ENCODE results near the gene FBXL7. TPM values are rescaled to one million over a fixed set of nuclear protein-coding genes. Genes with fewer than 3 reads are reported as not detected.

FBXL7 gene
- total RNA-seq, 4 donors from 2014 or later, result 1.9 to 5.9 (median 3.0) TPM

DNA sequence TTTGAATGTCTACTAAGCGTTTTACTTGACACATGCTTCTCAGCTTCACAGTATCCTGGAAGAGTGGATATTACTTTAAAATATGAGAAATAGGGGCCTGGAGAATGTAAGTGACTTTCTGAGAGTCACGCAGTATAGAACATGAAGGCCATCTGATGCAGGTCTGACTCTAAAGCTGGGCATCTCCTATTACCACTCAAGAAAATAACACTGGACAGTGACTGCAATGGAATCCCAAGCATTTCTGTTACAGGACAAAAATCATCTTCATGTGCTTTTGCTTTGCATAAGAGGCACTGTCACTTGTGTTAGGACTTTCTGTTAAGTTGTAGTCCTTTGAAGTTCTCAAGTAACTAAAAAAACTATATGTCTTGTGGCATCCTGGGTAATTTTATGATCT, 335.5 kb downstream of the FBXL7 start:
- TF ChIP-seq POLR2A (IDR thresholded peaks at IDR 0.05) (no peak), EP300 (IDR thresholded peaks at IDR 0.05) (no peak), POLR2AphosphoS5 (IDR thresholded peaks at IDR 0.05) (no peak)
- TF ChIP-seq, protein P1, sequence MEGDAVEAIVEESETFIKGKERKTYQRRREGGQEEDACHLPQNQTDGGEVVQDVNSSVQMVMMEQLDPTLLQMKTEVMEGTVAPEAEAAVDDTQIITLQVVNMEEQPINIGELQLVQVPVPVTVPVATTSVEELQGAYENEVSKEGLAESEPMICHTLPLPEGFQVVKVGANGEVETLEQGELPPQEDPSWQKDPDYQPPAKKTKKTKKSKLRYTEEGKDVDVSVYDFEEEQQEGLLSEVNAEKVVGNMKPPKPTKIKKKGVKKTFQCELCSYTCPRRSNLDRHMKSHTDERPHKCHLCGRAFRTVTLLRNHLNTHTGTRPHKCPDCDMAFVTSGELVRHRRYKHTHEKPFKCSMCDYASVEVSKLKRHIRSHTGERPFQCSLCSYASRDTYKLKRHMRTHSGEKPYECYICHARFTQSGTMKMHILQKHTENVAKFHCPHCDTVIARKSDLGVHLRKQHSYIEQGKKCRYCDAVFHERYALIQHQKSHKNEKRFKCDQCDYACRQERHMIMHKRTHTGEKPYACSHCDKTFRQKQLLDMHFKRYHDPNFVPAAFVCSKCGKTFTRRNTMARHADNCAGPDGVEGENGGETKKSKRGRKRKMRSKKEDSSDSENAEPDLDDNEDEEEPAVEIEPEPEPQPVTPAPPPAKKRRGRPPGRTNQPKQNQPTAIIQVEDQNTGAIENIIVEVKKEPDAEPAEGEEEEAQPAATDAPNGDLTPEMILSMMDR (IDR thresholded peaks at IDR 0.05), result no peak
- Histone ChIP-seq H3K27ac (no peak overlapping the region), H3K4me1 (no peaks in the 10 kb centered on the region), H3K9me3 (no peaks in the 10 kb centered on the region), H3K36me3 (no peaks in the 10 kb centered on the region), H3K4me3 (no peak overlapping the region), H3K27me3 (no peaks in the 10 kb centered on the region)
- WGBS, result 85% methylated on average over 2 of the region's 2 CpGs
- no peak for DNase-seq (ENCODE audit: low spot score in 2 of 2)

DNA sequence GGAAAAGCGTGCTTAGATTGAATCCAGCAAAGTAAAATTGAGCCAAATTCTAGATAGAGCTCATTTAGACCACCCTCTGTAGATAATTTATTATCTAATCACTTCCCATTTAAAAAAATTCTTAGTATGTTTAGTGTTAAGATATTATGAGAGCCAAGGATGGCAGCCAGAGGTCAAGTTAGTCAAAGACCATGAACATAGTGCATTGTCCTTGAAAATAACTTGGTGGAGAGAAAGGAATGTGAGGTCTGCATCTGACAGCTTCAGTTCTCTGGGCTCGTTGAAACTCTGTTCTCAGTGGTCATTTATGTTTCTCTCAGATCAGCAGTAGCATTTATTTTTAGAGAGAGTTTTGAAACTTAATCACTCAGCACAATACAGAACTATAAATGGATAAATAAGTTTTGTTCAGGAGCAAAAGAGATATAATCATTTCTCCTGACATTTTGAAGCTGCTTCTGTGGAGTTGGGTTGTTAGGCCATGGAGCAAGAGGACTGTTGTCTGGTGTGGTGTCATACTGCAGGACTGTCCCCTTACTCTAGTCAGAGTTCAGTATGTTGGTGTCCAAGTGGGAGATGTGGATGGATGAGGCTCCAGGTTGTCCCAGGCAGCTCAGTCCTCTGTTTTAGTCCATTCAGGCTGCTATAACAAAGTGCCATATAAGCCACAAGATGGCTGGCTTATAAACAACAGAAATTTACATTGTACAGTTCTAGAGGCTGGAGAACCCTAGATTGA, 337.7 kb downstream of the FBXL7 start:
- Histone ChIP-seq H3K4me3 (no peak overlapping the region), H3K36me3 (no peaks in the 10 kb centered on the region), H3K4me1 (no peaks in the 10 kb centered on the region), H3K27ac (no peak overlapping the region), H3K9me3 (no peaks in the 10 kb centered on the region), H3K27me3 (no peaks in the 10 kb centered on the region)
- DNase-seq (ENCODE audit: low spot score in 2 of 2), result no peak
- no peak for TF ChIP-seq POLR2A (IDR thresholded peaks at IDR 0.05)
- no peak for TF ChIP-seq POLR2AphosphoS5 (IDR thresholded peaks at IDR 0.05)
- no peak for TF ChIP-seq EP300 (IDR thresholded peaks at IDR 0.05)
- TF ChIP-seq, protein P1 (IDR thresholded peaks at IDR 0.05), result no peak
- 56% methylated on average over 2 of the region's 2 CpGs for WGBS

DNA sequence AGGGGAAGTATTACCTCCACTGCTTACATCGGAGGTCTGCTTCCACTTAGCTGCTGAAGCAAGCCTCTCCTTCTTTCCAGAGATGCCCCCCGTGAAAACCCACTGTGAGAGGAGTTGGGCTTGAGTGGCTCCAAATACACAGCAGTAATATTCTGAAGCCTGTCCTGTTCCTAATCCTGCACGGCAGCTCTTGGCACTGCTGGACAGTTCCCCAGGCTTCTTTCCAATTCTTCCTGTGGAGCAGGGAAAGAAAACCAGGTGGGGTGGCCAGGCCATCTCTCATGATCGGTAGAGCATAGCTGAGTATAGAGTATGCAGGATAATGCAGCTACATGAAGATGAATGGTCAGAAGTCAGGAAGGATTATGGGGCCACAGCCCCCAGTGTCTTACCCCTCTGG, 344.3 kb downstream of the FBXL7 start:
- Histone ChIP-seq H3K4me3 (no peak overlapping the region), H3K9me3 (no peaks in the 10 kb centered on the region), H3K4me1 (no peaks in the 10 kb centered on the region), H3K36me3 (no peaks in the 10 kb centered on the region), H3K27ac (no peak overlapping the region), H3K27me3 (no peaks in the 10 kb centered on the region)
- WGBS, result 59% methylated on average over 4 of the region's 4 CpGs
- no peak for TF ChIP-seq POLR2A (IDR thresholded peaks at IDR 0.05)
- TF ChIP-seq, protein P1 (IDR thresholded peaks at IDR 0.05), result no peak
- no peak for TF ChIP-seq POLR2AphosphoS5 (IDR thresholded peaks at IDR 0.05)
- no peak for TF ChIP-seq EP300 (IDR thresholded peaks at IDR 0.05)
- DNase-seq (ENCODE audit: low spot score in 2 of 2), result no peak

DNA sequence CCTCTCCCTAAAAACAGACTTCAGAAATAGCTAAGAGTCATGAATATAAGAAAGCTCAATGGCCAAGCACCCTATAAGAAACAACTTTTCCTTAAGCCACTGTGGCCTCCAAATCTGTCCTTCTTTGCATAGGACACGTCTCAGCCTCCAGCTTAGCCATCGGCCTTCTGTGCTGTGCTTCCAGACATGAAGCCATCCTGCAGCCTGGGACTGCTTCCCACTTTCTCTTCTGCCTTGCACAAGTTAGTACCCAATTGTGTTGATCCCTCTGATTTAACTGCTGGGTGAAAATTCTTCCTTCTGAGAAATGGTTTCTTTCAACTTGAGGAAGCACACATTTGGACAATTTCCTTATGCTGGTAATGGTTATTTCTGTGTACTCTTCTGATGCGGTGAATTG, 344.9 kb downstream of the FBXL7 start:
- TF ChIP-seq POLR2AphosphoS5 (IDR thresholded peaks at IDR 0.05) (no peak), POLR2A (IDR thresholded peaks at IDR 0.05) (no peak), EP300 (IDR thresholded peaks at IDR 0.05) (no peak)
- TF ChIP-seq, protein P1 (IDR thresholded peaks at IDR 0.05), result no peak
- Histone ChIP-seq H3K27me3 (no peaks in the 10 kb centered on the region), H3K9me3 (no peaks in the 10 kb centered on the region), H3K4me3 (no peak overlapping the region), H3K36me3 (no peaks in the 10 kb centered on the region), H3K27ac (no peak overlapping the region), H3K4me1 (no peaks in the 10 kb centered on the region)
- no peak for DNase-seq (ENCODE audit: low spot score in 2 of 2)
- 98% methylated on average over 3 of the region's 3 CpGs for WGBS

DNA sequence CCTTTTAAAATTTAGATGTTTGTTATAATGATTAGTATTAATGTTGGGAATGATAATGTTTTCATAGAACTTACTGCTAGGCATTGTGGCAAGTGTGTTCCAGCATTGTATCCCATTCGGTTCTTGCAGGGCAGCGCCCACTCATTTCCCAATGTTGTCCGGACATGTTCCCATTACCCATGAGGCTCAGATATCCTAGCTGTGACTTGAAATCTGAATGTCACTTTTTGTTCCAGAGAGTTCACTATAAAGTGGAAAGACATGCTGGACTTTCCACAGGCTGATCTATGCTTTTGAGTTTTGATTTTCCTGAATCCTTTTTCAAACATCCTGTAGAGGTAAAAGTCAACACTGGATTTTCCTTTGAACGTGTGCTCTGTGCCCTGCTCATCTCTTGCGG, 350.6 kb downstream of the FBXL7 start:
- Histone ChIP-seq H3K27me3 (no peaks in the 10 kb centered on the region), H3K4me3 (no peak overlapping the region), H3K9me3 (no peaks in the 10 kb centered on the region), H3K36me3 (no peaks in the 10 kb centered on the region), H3K4me1 (no peaks in the 10 kb centered on the region), H3K27ac (no peak overlapping the region)
- no peak for DNase-seq (ENCODE audit: low spot score in 2 of 2)
- TF ChIP-seq POLR2AphosphoS5 (IDR thresholded peaks at IDR 0.05) (no peak), POLR2A (IDR thresholded peaks at IDR 0.05) (no peak), EP300 (IDR thresholded peaks at IDR 0.05) (no peak)
- TF ChIP-seq, protein P1 (IDR thresholded peaks at IDR 0.05), result no peak
- WGBS, result 74% methylated on average over 5 of the region's 5 CpGs

All from suprapubic skin (tissue), 4 donors.